ENCODE data around the gene GLOD5.

GLOD5 gene

GRCh38 chrX:48751343-48751742 is 10.2 kb upstream of the GLOD5 start (continued):
- TF ChIP-seq REST (tag by site-specific recombination; IDR thresholded peaks at IDR 0.05) (no peak), ZNF792 (tag by site-specific recombination; IDR thresholded peaks at IDR 0.05) (no peak), GLIS2 (tag by site-specific recombination; IDR thresholded peaks at IDR 0.05) (no peak), ZNF324 (tag by site-specific recombination; IDR thresholded peaks at IDR 0.05) (no peak), ZNF777 (tag by site-specific recombination; IDR thresholded peaks at IDR 0.05; ENCODE audit: borderline replicate concordance) (no peak), ZBTB8A (tag by site-specific recombination; IDR thresholded peaks at IDR 0.05) (no peak), ZNF223 (tag by site-specific recombination; IDR thresholded peaks at IDR 0.05) (no peak), SETDB1 (IDR thresholded peaks at IDR 0.05; ENCODE audit: insufficient read length, low read length) (no peak), ZNF341 (tag by site-specific recombination; IDR thresholded peaks at IDR 0.05; ENCODE audit: low read depth) (no peak), TCF7L2 (IDR thresholded peaks at IDR 0.05; ENCODE audit: borderline replicate concordance, low read depth, low read length) (no peak), ZNF433 (tag by site-specific recombination; IDR thresholded peaks at IDR 0.05; ENCODE audit: low read depth) (no peak)

- CTCF ChIA-PET, result no interaction called here
- POLR2A ChIA-PET, result interaction anchor here (1.3 kb wide), 1 partner anchor 15 kb away, joined by 5 read pairs; no protein-coding TSS in a partner anchor
- Histone ChIP-seq H3K36me3 (ENCODE audit: control insufficient read depth in 2 of 2, insufficient read depth in 1 of 2, low read length in 2 of 2) (no peaks in the 10 kb centered on the region), H3K4me1 (ENCODE audit: control insufficient read depth, insufficient read depth, low read length) (no peaks in the 10 kb centered on the region), H3K4me3 (ENCODE audit: low read depth, low read length) (no peak overlapping the region), H3K27ac (ENCODE audit: extremely low read depth, low read depth, low read length) (no peak overlapping the region), H3K9me3 (ENCODE audit: control insufficient read depth, insufficient read depth, low read depth, low read length) (no peaks in the 10 kb centered on the region)
- TF ChIP-seq HOXC10 (CRISPR knock-in tag; IDR thresholded peaks at IDR 0.05) (no peak), ZNF223 (tag by site-specific recombination; IDR thresholded peaks at IDR 0.05) (no peak), ZNF623 (tag by site-specific recombination; IDR thresholded peaks at IDR 0.05) (no peak), ZNF112 (tag by site-specific recombination; IDR thresholded peaks at IDR 0.05) (no peak), REPIN1 (tag by site-specific recombination; IDR thresholded peaks at IDR 0.05; ENCODE audit: low read depth) (no peak), MEIS1 (CRISPR knock-in tag; IDR thresholded peaks at IDR 0.05; ENCODE audit: borderline replicate concordance) (no peak), ZNF148 (tag by site-specific recombination; IDR thresholded peaks at IDR 0.05; ENCODE audit: borderline replicate concordance) (no peak), ZSCAN23 (tag by site-specific recombination; IDR thresholded peaks at IDR 0.05) (no peak), ZNF37A (tag by site-specific recombination; IDR thresholded peaks at IDR 0.05) (no peak), ZNF747 (tag by site-specific recombination; IDR thresholded peaks at IDR 0.05) (no peak), ZNF398 (tag by site-specific recombination; IDR thresholded peaks at IDR 0.05) (no peak)
These were observed 9.0 kb upstream of the GLOD5 start for GRCh38 chrX:48752498-48752897.

Data from HEK293 (cell line).